HS-5 (cell line): ENCODE data around the gene TACR1.
A peak's percentile ranks its signal among the peaks of the same experiment; 100 is the strongest.

Source experiments
- DNase-seq: peaks from one replicate; pipeline ENCODE4 v3.0.0-alpha.2; 2012; ENCODE audit warnings: low read depth

TACR1 gene

GRCh38 chr2:75047189-75047991 lies 151.9 kb downstream of the TACR1 start:
- peak; percentile 35 for DNase-seq

DNA sequence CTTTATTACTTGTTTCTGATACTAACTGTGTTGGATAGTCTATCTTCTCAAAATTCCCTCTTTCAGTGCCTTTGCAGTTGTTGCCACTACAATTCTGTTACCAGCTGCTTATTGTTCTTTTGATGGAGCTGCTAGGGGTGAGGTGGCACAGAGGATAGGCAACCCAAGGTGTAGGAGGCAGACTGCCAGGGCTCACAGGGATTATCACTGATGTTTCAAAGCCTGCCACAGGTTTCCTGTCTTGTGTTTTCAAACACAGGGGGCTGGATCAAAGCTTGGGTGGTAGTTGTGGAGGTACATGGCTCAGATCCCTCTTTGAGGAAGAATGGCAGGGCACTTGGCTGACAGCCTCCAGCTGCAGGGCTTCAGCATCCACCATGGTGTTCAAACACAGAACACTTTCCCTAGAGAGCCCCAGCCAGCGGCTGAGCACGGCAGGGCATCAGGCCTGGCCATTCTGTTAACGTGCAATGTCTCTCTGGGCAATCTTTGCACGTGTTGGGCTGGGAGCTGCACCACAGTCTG lies 153.7 kb downstream of the TACR1 start:
- no peak for DNase-seq

- DNase-seq: no peak
Observed at GRCh38 chr2:75044291-75044690, 155.0 kb downstream of the TACR1 start.

GRCh38 chr2:75042823-75043222 lies 156.5 kb downstream of the TACR1 start:
- no peak for DNase-seq

DNA sequence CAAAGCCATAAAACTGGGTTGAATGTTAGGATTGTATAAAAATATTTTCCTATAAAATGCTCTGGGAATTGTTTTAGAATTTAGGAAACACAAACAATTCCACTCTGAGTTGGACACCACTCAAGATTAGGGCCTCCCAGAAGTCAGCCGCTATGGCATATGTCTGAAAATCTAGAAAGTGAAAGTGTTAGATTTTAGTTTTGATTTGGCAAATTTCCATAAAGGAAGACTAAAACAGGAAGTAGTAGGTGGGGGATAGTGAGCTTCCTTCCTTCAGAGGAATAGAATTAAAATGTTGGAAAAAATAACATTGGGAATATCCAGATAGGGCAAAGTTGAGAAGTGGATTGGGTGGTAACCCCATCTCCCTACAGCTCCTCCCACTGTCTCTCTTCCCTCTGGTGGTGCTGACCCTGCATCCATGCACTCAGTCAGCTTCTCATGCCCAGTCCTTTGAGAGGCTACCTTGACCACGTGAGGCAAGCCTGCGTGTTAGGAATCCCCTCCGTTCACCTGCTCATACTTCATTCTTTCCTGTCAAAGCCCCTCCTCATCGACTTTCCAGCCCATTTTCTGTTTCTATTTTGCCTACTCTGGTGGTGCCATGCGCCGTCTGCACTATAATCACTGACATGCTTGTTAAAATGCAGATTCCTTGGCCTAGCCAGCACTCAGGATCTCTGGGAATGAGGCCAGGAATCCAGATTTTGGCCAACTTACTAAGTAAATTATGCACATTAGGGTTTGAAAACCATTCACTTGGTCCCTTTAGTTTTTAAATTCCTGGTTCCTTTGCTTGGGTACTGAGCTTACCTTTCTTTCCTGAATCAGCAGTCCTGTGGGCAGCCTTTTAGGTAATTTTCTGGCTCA lies 157.4 kb downstream of the TACR1 start:
- DNase-seq: no peak

DNA sequence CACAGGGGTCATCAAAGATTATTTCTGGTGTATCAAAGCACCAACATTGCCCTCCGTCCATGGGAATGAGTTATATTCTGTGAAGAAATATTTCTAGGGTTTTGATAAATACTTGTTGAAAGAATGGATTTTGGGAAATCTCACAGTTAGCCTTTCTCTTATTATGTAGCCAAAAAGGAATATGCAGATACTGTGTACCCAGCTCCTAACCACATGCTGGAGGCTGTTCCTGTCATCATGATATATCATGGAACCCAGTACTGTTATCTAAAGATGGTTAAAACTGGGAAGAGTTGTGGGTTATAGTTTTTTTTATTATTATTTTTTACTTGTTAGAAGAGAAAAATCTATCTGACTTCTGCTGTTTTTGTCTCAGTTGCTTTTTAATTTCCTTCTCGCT lies 158.1 kb downstream of the TACR1 start:
- no peak for DNase-seq

GRCh38 chr2:75035444-75036353 lies 163.6 kb downstream of the TACR1 start:
- DNase-seq: no peak

GRCh38 chr2:75033516-75033915 lies 165.8 kb downstream of the TACR1 start:
- DNase-seq: no peak

DNA sequence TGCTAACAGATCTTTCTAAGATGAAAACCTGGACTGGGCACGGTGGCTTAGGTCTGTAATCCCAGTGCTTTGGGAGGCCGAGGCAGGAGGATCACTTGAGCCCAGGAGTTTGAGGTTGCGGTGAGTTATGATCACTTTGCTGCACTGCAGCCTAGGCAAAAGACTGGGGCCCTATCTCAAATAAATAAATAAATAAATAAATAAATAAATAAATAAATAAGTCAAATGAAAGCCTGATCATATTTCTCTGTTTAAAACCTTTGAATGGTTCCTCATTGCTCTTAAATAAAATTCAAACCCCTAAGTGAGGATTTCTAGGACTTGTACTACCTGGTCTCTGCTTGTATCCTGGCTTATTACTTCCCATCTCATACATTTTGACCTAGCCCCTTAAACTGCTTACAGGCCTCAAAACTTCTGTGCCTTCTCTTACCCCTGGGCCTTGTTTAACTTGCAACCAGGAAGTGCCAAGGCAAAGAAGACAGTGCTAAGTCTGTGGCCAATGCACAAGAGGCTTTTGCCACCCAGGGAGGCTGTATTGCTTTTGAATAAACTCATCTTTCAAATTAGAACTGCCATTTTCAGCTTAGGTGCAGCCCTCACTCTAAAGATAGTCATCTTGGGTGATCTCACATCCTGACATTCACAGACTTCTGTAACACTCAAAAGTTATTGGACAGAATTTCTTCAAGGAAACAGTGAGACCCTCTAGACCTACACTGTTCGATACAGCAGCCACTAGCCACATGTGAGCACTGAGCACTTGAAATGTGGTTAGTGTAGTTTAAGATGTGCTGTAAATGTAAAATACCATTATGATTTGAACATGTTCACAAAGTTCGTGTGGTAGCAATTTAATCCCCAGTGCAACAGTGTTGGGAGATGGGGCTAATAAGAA lies 167.2 kb downstream of the TACR1 start:
- no peak for DNase-seq

- DNase-seq: no peak
Observed at GRCh38 chr2:75031171-75031570, 168.1 kb downstream of the TACR1 start.

DNA sequence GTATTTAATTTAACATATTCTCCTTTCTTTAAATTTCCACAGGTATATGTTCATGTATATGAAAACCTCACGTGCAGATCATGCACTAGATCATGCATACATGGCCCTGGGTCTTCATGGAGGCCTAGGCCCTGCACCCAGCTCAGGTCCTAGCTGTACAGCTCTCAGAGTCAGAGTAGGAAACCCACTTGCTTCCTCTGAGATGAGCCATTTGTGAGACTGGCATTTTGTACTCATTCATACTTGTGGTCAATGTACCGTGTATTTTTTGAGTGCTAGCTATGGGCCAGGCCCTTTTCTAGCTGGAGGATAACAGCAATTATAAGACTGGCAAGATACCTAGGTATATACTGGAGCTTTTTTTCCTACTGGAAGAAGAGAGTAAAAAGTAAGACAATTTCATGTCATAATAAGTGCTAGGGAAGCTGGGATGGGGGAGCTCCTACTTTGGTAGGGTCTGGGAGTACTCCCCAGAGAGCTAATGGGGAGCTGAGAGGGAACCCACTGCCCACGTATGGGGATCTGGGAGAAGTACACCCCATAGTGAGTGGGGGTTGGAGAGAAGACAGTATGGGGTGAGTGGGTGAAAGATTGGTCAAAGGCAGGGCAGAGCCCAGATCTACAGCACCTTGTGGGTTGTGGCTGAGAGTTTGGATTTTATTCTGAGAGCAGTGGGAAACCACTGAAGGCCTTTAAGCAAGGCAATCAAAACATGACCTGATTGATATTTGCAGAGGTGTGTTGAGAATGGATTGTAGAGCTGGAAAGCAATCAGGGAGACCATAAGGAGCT lies 168.9 kb downstream of the TACR1 start:
- DNase-seq: no peak

GRCh38 chr2:75027886-75028285 lies 171.4 kb downstream of the TACR1 start:
- DNase-seq: no peak

DNA sequence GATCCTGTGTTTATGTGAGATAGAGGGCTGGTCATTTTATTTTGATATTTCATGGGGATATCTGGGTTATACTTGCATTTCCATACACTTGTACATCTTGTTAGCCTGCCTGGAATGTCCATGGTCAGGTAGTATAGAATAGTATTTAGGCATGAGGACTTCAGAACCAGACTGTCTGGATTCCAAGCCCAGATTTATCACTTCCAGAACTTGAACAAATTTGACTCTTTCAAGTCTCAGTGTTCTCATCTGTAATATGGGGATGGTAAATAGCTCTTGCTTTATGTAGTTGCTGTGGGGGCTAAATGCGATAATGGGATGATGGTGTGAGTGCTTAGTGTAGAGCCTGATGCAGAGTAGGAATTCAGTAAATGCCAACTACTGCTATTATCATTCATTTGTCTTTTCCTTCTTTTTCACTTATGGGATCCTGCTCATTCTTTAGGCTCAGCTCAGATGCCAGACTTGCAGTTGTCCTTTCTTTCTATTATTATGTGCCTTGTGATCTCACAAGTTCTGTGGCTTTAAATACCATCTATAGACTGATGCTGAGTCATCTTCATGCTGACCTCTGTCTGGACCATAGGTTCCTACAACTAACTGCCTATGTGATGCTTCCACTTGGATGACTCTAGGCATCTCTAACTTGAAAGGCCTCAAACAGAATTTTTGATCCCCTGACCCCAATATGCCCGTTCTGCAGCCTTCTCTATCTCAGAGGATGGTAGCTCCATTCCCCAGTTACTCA lies 173.5 kb downstream of the TACR1 start:
- DNase-seq: no peak

- DNase-seq: no peak
Observed at GRCh38 chr2:75025216-75025615, 174.1 kb downstream of the TACR1 start.

DNA sequence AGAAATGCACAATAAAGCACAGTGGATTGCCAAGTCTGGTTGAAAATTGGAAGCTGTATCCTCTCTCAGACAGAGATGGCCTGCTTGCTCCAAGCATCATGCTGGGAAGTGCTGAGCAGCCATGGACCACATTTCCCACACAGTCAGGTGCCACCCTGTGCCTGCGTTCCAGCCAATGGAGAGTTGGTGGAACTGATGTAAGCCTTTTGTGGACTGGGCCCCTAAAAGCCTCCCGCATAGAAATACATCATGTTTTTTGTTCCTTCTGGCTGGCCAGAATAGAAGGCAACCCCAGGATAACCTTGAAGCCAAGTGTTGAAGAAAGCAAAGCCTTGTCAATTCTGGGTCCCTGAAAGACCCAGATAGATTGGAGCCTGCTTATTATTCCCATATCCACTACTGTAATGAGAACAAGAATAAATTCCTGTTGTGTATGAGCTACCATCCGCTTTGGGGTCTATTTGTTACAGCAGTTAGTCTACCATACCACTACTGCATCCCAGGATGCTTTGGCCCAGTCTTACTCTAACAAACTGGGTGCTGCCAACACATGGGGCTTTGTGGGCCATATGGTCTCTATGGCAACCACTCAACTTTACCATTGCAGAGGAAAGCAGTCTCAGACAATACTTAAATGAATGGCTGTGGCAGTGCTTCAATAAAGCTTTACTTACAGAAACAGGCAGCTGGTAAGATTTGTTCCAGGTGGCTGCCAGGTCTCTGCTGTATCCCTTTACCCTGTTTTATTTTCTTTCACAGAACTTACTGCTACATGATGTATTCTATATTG lies 175.5 kb downstream of the TACR1 start:
- no peak for DNase-seq

GRCh38 chr2:75022516-75022915 lies 176.8 kb downstream of the TACR1 start:
- DNase-seq: no peak

DNA sequence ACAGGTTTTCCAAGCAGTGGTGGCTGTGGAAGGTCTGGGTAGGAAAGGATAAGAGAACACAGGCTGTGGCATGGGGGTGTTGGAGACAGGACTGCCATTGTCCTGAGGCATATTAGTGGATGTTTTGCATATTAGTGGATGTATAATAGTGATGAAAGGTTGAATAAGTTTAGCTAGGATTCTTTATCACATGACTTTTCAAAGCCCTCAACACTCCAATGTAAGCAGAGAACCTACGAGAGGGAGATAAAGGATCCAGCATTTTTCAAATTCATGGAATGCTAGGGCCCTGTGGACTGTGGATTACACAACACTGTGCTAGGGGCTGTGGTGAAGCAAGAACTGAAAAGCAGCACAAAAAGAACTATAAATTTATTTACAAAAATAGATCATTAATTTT lies 177.6 kb downstream of the TACR1 start:
- DNase-seq: no peak

DNA sequence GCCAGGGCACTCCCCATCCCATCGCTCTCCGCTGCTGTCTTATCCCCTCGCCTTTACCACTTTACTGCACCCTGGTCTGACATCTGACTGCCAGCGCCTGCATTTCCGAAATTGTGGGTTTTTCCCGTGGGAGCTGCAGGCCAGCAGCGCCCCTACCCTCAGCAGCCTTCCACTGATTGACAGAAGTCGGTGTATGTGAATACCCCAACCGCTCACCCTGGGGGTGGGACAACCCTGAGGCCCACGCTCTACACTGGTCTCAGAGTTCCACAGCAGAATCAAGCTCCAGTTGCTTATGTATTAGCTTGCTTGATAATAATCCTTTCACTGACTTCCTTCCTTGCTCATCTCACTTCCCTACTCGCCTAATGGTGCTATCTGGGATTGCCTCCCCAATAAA lies 178.8 kb downstream of the TACR1 start:
- DNase-seq: no peak

DNA sequence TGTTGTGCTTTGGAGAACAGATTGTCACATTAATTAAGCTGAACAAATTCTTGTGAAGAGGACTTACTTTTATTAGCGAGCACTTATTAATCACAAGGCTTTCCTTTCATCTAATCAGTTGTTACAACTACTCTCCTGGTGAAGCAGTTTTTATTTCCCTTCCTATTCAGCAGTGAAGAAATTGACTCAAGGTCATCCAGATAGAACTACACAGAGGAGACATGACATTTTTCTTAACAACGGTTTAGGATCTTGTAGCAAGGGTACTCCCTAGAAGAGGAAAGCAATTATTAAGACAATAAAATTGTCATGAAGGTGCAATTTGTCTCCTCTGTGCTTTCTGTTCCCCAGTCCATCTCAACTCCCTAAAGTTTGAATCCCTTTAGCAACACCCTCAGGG lies 179.5 kb downstream of the TACR1 start:
- DNase-seq: no peak
